Neuronal stem cell (in vitro differentiated cells): ENCODE data around the gene FOXJ3.
"Not testable (repeated sequence)": the region's sequence is repeated elsewhere in the genome, so short reads cannot be mapped to it uniquely, and the experiment has no call there.

Experiments
- DNase-seq: peaks from one replicate; pipeline ENCODE4 v3.0.0-alpha.2; 2013; ENCODE audit warnings: low spot score
- H2AFZ ChIP-seq: one replicate; pipeline ENCODE4 v1.6.1; 2013; ENCODE audit warnings: mild to moderate bottlenecking, low read length, inconsistent platforms
- H2AK5ac ChIP-seq: 2 replicates; pipeline ENCODE4 v1.6.1; 2013; ENCODE audit warnings: low read depth, mild to moderate bottlenecking, inconsistent platforms, low read length, moderate library complexity, mixed read lengths
- H2BK120ac ChIP-seq: 2 replicates; pipeline ENCODE4 v1.6.1; 2013; ENCODE audit warnings: low read depth, mild to moderate bottlenecking, inconsistent platforms, low read length, moderate library complexity, mixed read lengths
- H2BK12ac ChIP-seq: one replicate; pipeline ENCODE4 v1.6.1; 2013; ENCODE audit warnings: low read length, inconsistent platforms
- H2BK15ac ChIP-seq: 2 replicates; pipeline ENCODE4 v1.6.1; 2013; ENCODE audit warnings: mild to moderate bottlenecking, low read length, inconsistent platforms, mixed read lengths
- H2BK5ac ChIP-seq: one replicate; pipeline ENCODE4 v1.6.1; 2013; ENCODE audit warnings: inconsistent platforms, mild to moderate bottlenecking, low read length, moderate library complexity
- H3K14ac ChIP-seq: one replicate; pipeline ENCODE4 v1.6.1; 2013; ENCODE audit warnings: low read length, inconsistent platforms
- H3K18ac ChIP-seq: 2 replicates; pipeline ENCODE4 v1.6.1; 2013; ENCODE audit warnings: low read length, inconsistent platforms
- H3K23ac ChIP-seq: 2 replicates; pipeline ENCODE4 v1.6.1; 2013; ENCODE audit warnings: low read depth, mild to moderate bottlenecking, mixed read lengths, low read length, inconsistent platforms; ENCODE audit not compliant: poor library complexity
- H3K27ac ChIP-seq: replicated peaks from 3 replicates; pipeline ENCODE4 v1.5.1; 2013; ENCODE audit warnings: low read length, inconsistent platforms
- H3K27me3 ChIP-seq, 3 experiments: 2 replicates each; pipeline ENCODE4 v1.6.1; 2013; ENCODE audit warnings: low read length in 3 of 3, mild to moderate bottlenecking in 2 of 3, inconsistent platforms in 1 of 3, low read depth in 1 of 3, mixed read lengths in 1 of 3, moderate library complexity in 1 of 3; ENCODE audit not compliant: control insufficient read depth in 3 of 3, insufficient read depth in 3 of 3
- H3K36me3 ChIP-seq, 2 donors: replicated peaks in 1 of 2; 2 replicates each; pipeline ENCODE4 v1.6.1; 2013; ENCODE audit warnings: low read length in 2 of 2; ENCODE audit not compliant: control insufficient read depth in 2 of 2, insufficient read depth in 2 of 2
- H3K4ac ChIP-seq: 2 replicates; pipeline ENCODE4 v1.6.1; 2013; ENCODE audit warnings: inconsistent platforms, mild to moderate bottlenecking, low read length, moderate library complexity
- H3K4me1 ChIP-seq, 2 donors: 1 replicate in 1 of 2; 2 replicates in 1 of 2; pipeline ENCODE4 v1.6.1; 2013; ENCODE audit warnings: low read length in 2 of 2, low read depth in 1 of 2; ENCODE audit not compliant: control insufficient read depth in 2 of 2, insufficient read depth in 1 of 2
- H3K4me2 ChIP-seq: one replicate; pipeline ENCODE4 v1.6.1; 2013; ENCODE audit warnings: mild to moderate bottlenecking, low read length, inconsistent platforms; ENCODE audit not compliant: insufficient read depth, poor library complexity, severe bottlenecking
- H3K4me3 ChIP-seq, 2 donors: 2 replicates each; pipeline ENCODE4 v1.5.1; 2013; ENCODE audit warnings: low read length in 2 of 2, mild to moderate bottlenecking in 2 of 2, inconsistent platforms in 1 of 2, moderate library complexity in 1 of 2
- H3K79me1 ChIP-seq: one replicate; pipeline ENCODE4 v1.6.1; 2013; ENCODE audit warnings: low read depth, mild to moderate bottlenecking, inconsistent platforms, low read length, moderate library complexity
- H3K9ac ChIP-seq: one replicate; pipeline ENCODE4 v1.6.1; 2013; ENCODE audit warnings: mild to moderate bottlenecking, low read depth, low read length, inconsistent platforms; ENCODE audit not compliant: poor library complexity
- H3K9me3 ChIP-seq, 2 donors: replicated peaks in 1 of 2; 2 replicates each; pipeline versions ENCODE3 to v1.6.1; 2013; ENCODE audit warnings: low read length in 2 of 2, mild to moderate bottlenecking in 2 of 2, inconsistent platforms in 1 of 2, low read depth in 1 of 2, mixed read lengths in 1 of 2, moderate library complexity in 1 of 2; ENCODE audit not compliant: control insufficient read depth in 2 of 2, insufficient read depth in 1 of 2
- H4K8ac ChIP-seq: one replicate; pipeline ENCODE4 v1.6.1; 2013; ENCODE audit warnings: low read depth, mild to moderate bottlenecking, inconsistent platforms, low read length, moderate library complexity
- H4K91ac ChIP-seq: one replicate; pipeline ENCODE4 v1.6.1; 2013; ENCODE audit warnings: low read length, low read depth, mild to moderate bottlenecking, inconsistent platforms; ENCODE audit not compliant: poor library complexity
- WGBS, 2 donors: extraction: QIAGEN DNeasy Blood & Tissue Kit; methylation state at CpG; one replicate each; pipeline ENCODE4 v1.1.7; 2013; ENCODE audit warnings: missing lambda C conversion rate in 2 of 2, mixed read lengths in 1 of 2; ENCODE audit not compliant: insufficient read length in 2 of 2, insufficient replicate concordance in 1 of 2; ENCODE audit errors: extremely low coverage in 2 of 2; 5-methylcytosine and 5-hydroxymethylcytosine counted together

The FOXJ3 gene

DNA sequence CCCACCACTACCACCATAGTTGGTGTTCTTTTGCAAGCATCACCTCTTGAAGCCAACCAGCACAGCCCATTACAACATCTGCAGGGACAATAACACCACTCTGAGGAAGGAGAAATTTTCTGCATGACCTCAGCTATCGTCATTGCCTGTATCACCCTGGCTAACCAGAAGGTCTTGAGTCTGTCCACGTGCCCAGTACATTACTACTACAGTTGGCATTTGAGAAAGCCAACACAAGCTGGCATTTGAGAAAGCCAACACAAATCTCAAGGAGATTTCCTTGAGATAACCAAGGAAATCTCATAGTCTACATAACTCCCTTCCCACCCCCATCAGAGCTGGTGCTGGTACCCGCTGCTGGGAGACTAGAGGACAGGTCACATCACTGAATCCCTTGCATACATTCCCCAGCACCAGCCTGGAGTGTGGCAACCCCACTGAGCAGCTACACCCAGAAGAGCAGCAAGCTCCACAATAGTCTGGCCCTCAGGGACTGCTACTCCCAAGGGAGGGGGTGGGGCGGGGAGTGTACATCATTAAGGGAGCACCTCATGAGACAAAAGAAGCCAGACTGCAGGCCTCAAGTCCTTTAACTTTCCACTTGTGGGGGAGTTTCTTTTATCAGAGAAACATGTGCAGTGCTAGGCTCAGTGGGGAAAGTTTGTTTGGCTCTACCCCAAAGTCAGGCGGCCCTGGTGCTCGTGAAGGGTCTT is 124.5 kb downstream of the FOXJ3 start:
- no peak for DNase-seq
- Histone ChIP-seq H3K27ac (no peak overlapping the region), H2BK12ac (no peak overlapping the region), H2AFZ (no peak overlapping the region), H3K4me1 (peaks cover 0 to 10% of the 10 kb centered on the region in 2 donors), H3K18ac (no peak overlapping the region), H3K4me2 (no peak overlapping the region), H2BK15ac (no peak overlapping the region), H4K91ac (no peak overlapping the region), H3K4me3 (no peak overlapping the region), H3K79me1 (peaks cover 2% of the 10 kb centered on the region), H3K36me3 (peaks cover 2 to 33% of the 10 kb centered on the region in 2 donors), H3K9ac (no peak overlapping the region), H2AK5ac (no peak overlapping the region), H3K23ac (no peak overlapping the region), H3K9me3 (peaks cover 2 to 34% of the 10 kb centered on the region in 2 donors), H3K4ac (no peak overlapping the region), H3K27me3 (no peaks in the 10 kb centered on the region), H3K14ac (no peak overlapping the region), H4K8ac (no peak overlapping the region), H2BK120ac (no peak overlapping the region), H2BK5ac (no peak overlapping the region)
- no CpG with 5 or more reads among the region's 6 CpGs for WGBS, 2 donors

DNA sequence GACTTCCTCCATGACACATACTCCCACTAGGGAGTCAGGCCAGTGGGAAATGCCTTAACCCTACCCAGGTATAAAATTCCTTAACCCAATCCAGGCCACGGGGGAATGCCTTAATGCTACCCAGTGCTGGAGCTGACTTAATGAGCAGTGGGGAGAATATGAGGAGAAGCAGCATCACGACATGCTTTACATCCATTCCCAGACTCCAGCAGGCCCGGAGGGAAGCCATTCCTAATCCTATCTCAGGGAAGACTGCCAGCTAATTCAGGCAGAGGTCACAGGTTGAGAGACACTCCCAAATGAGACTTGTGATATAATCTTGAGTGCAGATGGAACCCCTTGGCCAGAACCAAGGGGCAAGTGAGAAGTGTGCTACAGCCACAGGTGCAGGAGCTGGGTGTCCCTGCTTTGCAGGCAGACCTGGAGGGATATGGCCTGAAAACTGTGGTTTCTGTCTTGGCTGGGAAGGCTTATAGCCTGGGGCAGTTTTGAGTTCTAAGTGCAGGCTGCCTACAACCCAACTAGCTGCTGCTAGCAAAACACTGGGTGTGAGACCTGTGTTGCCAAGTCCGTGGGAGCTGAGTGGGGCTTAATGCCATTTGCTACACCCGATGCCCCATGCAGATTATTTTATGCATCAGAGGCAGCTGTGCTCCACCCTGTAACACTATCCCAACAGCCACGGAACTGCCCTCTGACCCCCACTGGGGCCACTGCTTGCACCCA is 125.3 kb downstream of the FOXJ3 start:
- Histone ChIP-seq H2BK12ac (no peak overlapping the region), H4K91ac (no peak overlapping the region), H2AK5ac (no peak overlapping the region), H3K4ac (no peak overlapping the region), H2AFZ (no peak overlapping the region), H3K27ac (no peak overlapping the region), H3K4me3 (no peak overlapping the region), H2BK120ac (no peak overlapping the region), H4K8ac (no peak overlapping the region), H3K9me3 (peaks cover 2 to 31% of the 10 kb centered on the region in 2 donors), H3K9ac (no peak overlapping the region), H3K36me3 (peaks cover 2 to 37% of the 10 kb centered on the region in 2 donors), H3K4me1 (peaks cover 0 to 10% of the 10 kb centered on the region in 2 donors), H3K14ac (no peak overlapping the region), H3K23ac (no peak overlapping the region), H3K79me1 (peaks cover 2% of the 10 kb centered on the region), H3K4me2 (no peak overlapping the region), H3K18ac (no peak overlapping the region), H2BK5ac (no peak overlapping the region), H3K27me3 (no peaks in the 10 kb centered on the region), H2BK15ac (no peak overlapping the region)
- no CpG with 5 or more reads among the region's 6 CpGs for WGBS, 2 donors
- DNase-seq = no peak

- H2BK5ac ChIP-seq, H3K23ac ChIP-seq, H3K79me1 ChIP-seq, H3K4me1 ChIP-seq, H3K27me3 ChIP-seq, H2BK12ac ChIP-seq, H3K4me2 ChIP-seq, H3K4me3 ChIP-seq, H2BK15ac ChIP-seq, H4K91ac ChIP-seq, H3K4ac ChIP-seq, H3K27ac ChIP-seq, H3K9ac ChIP-seq, H3K14ac ChIP-seq, DNase-seq, H2AK5ac ChIP-seq, H3K18ac ChIP-seq, H2BK120ac ChIP-seq, H2AFZ ChIP-seq, H4K8ac ChIP-seq: not testable (repeated sequence)
- H3K36me3 ChIP-seq = peaks cover 2 to 47% of the 10 kb centered on the region in 2 donors
- H3K9me3 ChIP-seq = peaks cover 2 to 16% of the 10 kb centered on the region in 2 donors
- no CpG with 5 or more reads among the region's 2 CpGs for WGBS, 2 donors
These were observed 128.1 kb downstream of the FOXJ3 start for GRCh38 chr1:42206930-42207329.

DNA sequence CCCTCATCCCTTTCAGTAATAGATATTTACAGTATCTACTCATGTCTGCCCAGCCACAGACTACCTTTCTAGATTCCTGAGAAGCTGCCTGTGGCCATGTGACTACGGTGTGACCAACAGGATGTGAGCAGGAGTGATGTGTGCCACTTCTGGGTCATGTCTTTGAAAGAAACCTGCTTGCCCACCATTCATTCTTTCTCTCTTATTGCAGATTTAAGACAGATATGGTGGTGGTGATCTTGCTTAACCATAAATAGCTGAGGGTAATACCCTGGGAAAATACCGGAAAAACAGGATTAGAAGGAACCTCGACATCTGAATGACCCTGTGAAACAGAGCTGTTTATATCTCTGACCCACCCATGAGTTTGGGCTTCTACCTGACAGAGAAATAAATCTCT is 128.9 kb downstream of the FOXJ3 start:
- Histone ChIP-seq H3K27me3 (no peaks in the 10 kb centered on the region), H3K14ac (no peak overlapping the region), H3K79me1 (peaks cover 2% of the 10 kb centered on the region), H3K36me3 (peaks cover 2 to 49% of the 10 kb centered on the region in 2 donors), H2BK120ac (no peak overlapping the region), H2AFZ (no peak overlapping the region), H2BK12ac (no peak overlapping the region), H4K8ac (no peak overlapping the region), H3K23ac (no peak overlapping the region), H3K9ac (no peak overlapping the region), H3K9me3 (peaks cover 2 to 23% of the 10 kb centered on the region in 2 donors), H3K4ac (no peak overlapping the region), H2BK5ac (no peak overlapping the region), H2AK5ac (no peak overlapping the region), H4K91ac (no peak overlapping the region), H3K4me2 (no peak overlapping the region), H2BK15ac (no peak overlapping the region), H3K4me3 (no peak overlapping the region), H3K4me1 (peaks cover 0 to 10% of the 10 kb centered on the region in 2 donors), H3K18ac (no peak overlapping the region), H3K27ac (no peak overlapping the region)
- DNase-seq = no peak
- WGBS, 2 donors = no CpG with 5 or more reads among the region's 3 CpGs
